Stimulated activated CD8-positive, alpha-beta memory T cell treated with anti-CD3 and anti-CD28 coated beads, Interleukin-2, amount 100 ng/mL, for 1 hour (primary cell): ENCODE results near the gene GIMAP8.
"Not testable (repeated sequence)": the region's sequence is repeated elsewhere in the genome, so short reads cannot be mapped to it uniquely, and the experiment has no call there.

Source experiments
- DNase-seq, 2 donors: peaks; one replicate each; pipeline ENCODE4 v3.0.0-alpha.2; 2020; ENCODE audit warnings: low read depth in 2 of 2

GIMAP8 gene

GRCh38 chr7:150464962-150465361, 14.5 kb downstream of the GIMAP8 start:
- DNase-seq: no peak

- DNase-seq: no peak
Measured at GRCh38 chr7:150465414-150465813, 15.0 kb downstream of the GIMAP8 start.

GRCh38 chr7:150466477-150466876, 16.0 kb downstream of the GIMAP8 start:
- DNase-seq: no peak

- DNase-seq: no peak
Measured at GRCh38 chr7:150468241-150468640, 17.8 kb downstream of the GIMAP8 start.

GRCh38 chr7:150471886-150472285, 21.5 kb downstream of the GIMAP8 start:
- no peak for DNase-seq

GRCh38 chr7:150473902-150474301, 23.5 kb downstream of the GIMAP8 start:
- no peak for DNase-seq

GRCh38 chr7:150476285-150476684, 25.9 kb downstream of the GIMAP8 start:
- DNase-seq: no peak

GRCh38 chr7:150476819-150477631, 26.6 kb downstream of the GIMAP8 start:
- DNase-seq: no peak

- no peak for DNase-seq
Measured at GRCh38 chr7:150479023-150479716, 28.7 kb downstream of the GIMAP8 start.

GRCh38 chr7:150481186-150481920, 30.9 kb downstream of the GIMAP8 start:
- DNase-seq: no peak

GRCh38 chr7:150481922-150482321, 31.5 kb downstream of the GIMAP8 start:
- no peak for DNase-seq

GRCh38 chr7:150483514-150483913, 33.1 kb downstream of the GIMAP8 start:
- DNase-seq: not testable (repeated sequence)

- DNase-seq: not testable (repeated sequence)
Measured at GRCh38 chr7:150484071-150484470, 33.6 kb downstream of the GIMAP8 start.

- DNase-seq: no peak
Measured at GRCh38 chr7:150487625-150488024, 37.2 kb downstream of the GIMAP8 start.

- no peak for DNase-seq
Measured at GRCh38 chr7:150489782-150490181, 39.4 kb downstream of the GIMAP8 start.

GRCh38 chr7:150493442-150493841, 43.0 kb downstream of the GIMAP8 start:
- not testable (repeated sequence) for DNase-seq

- DNase-seq: no peak
Measured at GRCh38 chr7:150502519-150502918, 52.1 kb downstream of the GIMAP8 start.

- no peak for DNase-seq
Measured at GRCh38 chr7:150503155-150503554, 52.7 kb downstream of the GIMAP8 start.

- DNase-seq: no peak
Measured at GRCh38 chr7:150503581-150503980, 53.2 kb downstream of the GIMAP8 start.

GRCh38 chr7:150507947-150508602, 57.6 kb downstream of the GIMAP8 start:
- no peak for DNase-seq

GRCh38 chr7:150511048-150511447, 60.6 kb downstream of the GIMAP8 start:
- no peak for DNase-seq

- DNase-seq: no peak
Measured at GRCh38 chr7:150513758-150514157, 63.3 kb downstream of the GIMAP8 start.
